ENCODE results near the gene NRAP. TPM values are rescaled to one million over a fixed set of nuclear protein-coding genes. Genes with fewer than 3 reads are reported as not detected.

Gene NRAP
- total RNA-seq, 4 donors from 2014 or later, result not detected

GRCh38 chr10:113704637-113705343, 40.9 kb upstream of the NRAP start:
- peak in 1 of 2 donors; percentile 6 for DNase-seq
- H3K9me3 ChIP-seq, result no peaks in the 10 kb centered on the region
- intact Hi-C loops (cut with DNase I), result no loop called here

GRCh38 chr10:113697595-113697994, 33.8 kb upstream of the NRAP start:
- Histone ChIP-seq H3K9me3 (no peaks in the 10 kb centered on the region), H3K4me3 (replicated peaks in 1 of 3) (no peak overlapping the region), H3K27ac (no peak overlapping the region), H3K27me3 (no peaks in the 10 kb centered on the region), H3K36me3 (peaks cover 17 to 19% of the 10 kb centered on the region in 2 donors), H3K4me1 (no peaks in the 10 kb centered on the region)
- WGBS, 2 donors, result 81 to 93% methylated on average over 3 of the region's 3 CpGs
- TF ChIP-seq POLR2A (IDR thresholded peaks at IDR 0.05) (no peak), CTCF (IDR thresholded peaks at IDR 0.05) (no peak)
- intact Hi-C loops (cut with DNase I), result no loop called here
- no peak for DNase-seq

More at GRCh38 chr10:113704637-113705343, 40.9 kb upstream of the NRAP start:
- H3K27ac ChIP-seq, result no peak overlapping the region
- H3K4me1 ChIP-seq, result peaks cover 9 to 11% of the 10 kb centered on the region in 2 donors
- H3K27me3 ChIP-seq, result no peaks in the 10 kb centered on the region
- H3K36me3 ChIP-seq, result no peaks in the 10 kb centered on the region
- H3K4me3 ChIP-seq (replicated peaks in 1 of 3), result no peak overlapping the region
- 49 to 56% methylated on average over 5 to 6 of the region's 6 CpGs for WGBS, 2 donors
- TF ChIP-seq POLR2A (IDR thresholded peaks at IDR 0.05) (no peak), CTCF (IDR thresholded peaks at IDR 0.05) (peak in 3 of 6 experiments; percentile 39 to 62 (median 48))

- 84 to 98% methylated on average over 1 of the region's 1 CpG for WGBS, 2 donors
- TF ChIP-seq CTCF (IDR thresholded peaks at IDR 0.05) (no peak), POLR2A (IDR thresholded peaks at IDR 0.05) (no peak)
- no peak for DNase-seq
These were observed 31.9 kb upstream of the NRAP start for GRCh38 chr10:113695691-113696090.

GRCh38 chr10:113693348-113693747, 29.5 kb upstream of the NRAP start:
- no peak for TF ChIP-seq CTCF (IDR thresholded peaks at IDR 0.05)
- TF ChIP-seq POLR2A (IDR thresholded peaks at IDR 0.05), result no peak
- no peaks in the 10 kb centered on the region for H3K4me1 ChIP-seq
- H3K27me3 ChIP-seq, result no peaks in the 10 kb centered on the region
- H3K36me3 ChIP-seq, result peaks cover 9 to 12% of the 10 kb centered on the region in 2 donors
- H3K27ac ChIP-seq, result no peak overlapping the region
- no peak overlapping the region for H3K4me3 ChIP-seq (replicated peaks in 1 of 3)
- no peak for DNase-seq
- WGBS, 2 donors, result 87 to 97% methylated on average over 2 of the region's 2 CpGs
- intact Hi-C loops (cut with DNase I), result no loop called here
- H3K9me3 ChIP-seq, result no peaks in the 10 kb centered on the region

More at GRCh38 chr10:113695691-113696090, 31.9 kb upstream of the NRAP start:
- Histone ChIP-seq H3K9me3 (no peaks in the 10 kb centered on the region), H3K27ac (no peak overlapping the region), H3K4me3 (replicated peaks in 1 of 3) (no peak overlapping the region), H3K4me1 (no peaks in the 10 kb centered on the region), H3K27me3 (no peaks in the 10 kb centered on the region), H3K36me3 (peaks cover 17 to 19% of the 10 kb centered on the region in 2 donors)
- intact Hi-C loops (cut with DNase I), result no loop called here

GRCh38 chr10:113692271-113692670, 28.4 kb upstream of the NRAP start:
- Histone ChIP-seq H3K36me3 (peaks cover 0 to under 1% of the 10 kb centered on the region in 2 donors), H3K9me3 (no peaks in the 10 kb centered on the region), H3K4me1 (no peaks in the 10 kb centered on the region), H3K27me3 (no peaks in the 10 kb centered on the region), H3K27ac (no peak overlapping the region), H3K4me3 (replicated peaks in 1 of 3) (no peak overlapping the region)
- no peak for DNase-seq
- 89 to 95% methylated on average over 6 of the region's 6 CpGs for WGBS, 2 donors
- intact Hi-C loops (cut with DNase I), result no loop called here
- no peak for TF ChIP-seq POLR2A (IDR thresholded peaks at IDR 0.05)
- TF ChIP-seq CTCF (IDR thresholded peaks at IDR 0.05), result no peak

All from thyroid gland (tissue), 4 donors.